Measurements from ENCODE around the gene SERPINB12.

Gene SERPINB12

GRCh38 chr18:63542069-63542468 lies at the start of gene SERPINB12:
Gene SERPINB12 (plus strand): TSS chr18:63542369. CDS start chr18:63556160, 13,791 bp downstream.
- DNase-seq (ENCODE audit: low read depth), result no peak

GRCh38 chr18:63492851-63493250 lies 49.3 kb upstream of the SERPINB12 start:
- DNase-seq (ENCODE audit: low read depth), result no peak

- DNase-seq (ENCODE audit: low read depth), result no peak
These were observed 46.5 kb upstream of the SERPINB12 start for GRCh38 chr18:63495675-63496074.

GRCh38 chr18:63505566-63506335 lies 36.4 kb upstream of the SERPINB12 start:
- no peak for DNase-seq (ENCODE audit: low read depth)

GRCh38 chr18:63506336-63506646 lies 35.9 kb upstream of the SERPINB12 start:
- no peak for DNase-seq (ENCODE audit: low read depth)

GRCh38 chr18:63508596-63508995 lies 33.6 kb upstream of the SERPINB12 start:
- DNase-seq (ENCODE audit: low read depth), result no peak

- DNase-seq (ENCODE audit: low read depth), result no peak
These were observed 30.9 kb upstream of the SERPINB12 start for GRCh38 chr18:63511285-63511684.

- DNase-seq (ENCODE audit: low read depth), result no peak
These were observed 27.8 kb upstream of the SERPINB12 start for GRCh38 chr18:63514326-63514725.

GRCh38 chr18:63514888-63515678 lies 27.1 kb upstream of the SERPINB12 start:
- no peak for DNase-seq (ENCODE audit: low read depth)

GRCh38 chr18:63515801-63516200 lies 26.4 kb upstream of the SERPINB12 start:
- no peak for DNase-seq (ENCODE audit: low read depth)

- peak; percentile 21 for DNase-seq (ENCODE audit: low read depth)
These were observed 23.8 kb upstream of the SERPINB12 start for GRCh38 chr18:63518178-63519012.

- no peak for DNase-seq (ENCODE audit: low read depth)
These were observed 22.0 kb upstream of the SERPINB12 start for GRCh38 chr18:63520053-63520685.

GRCh38 chr18:63523660-63524059 lies 18.5 kb upstream of the SERPINB12 start:
- no peak for DNase-seq (ENCODE audit: low read depth)

GRCh38 chr18:63527251-63527650 lies 14.9 kb upstream of the SERPINB12 start:
- no peak for DNase-seq (ENCODE audit: low read depth)

- no peak for DNase-seq (ENCODE audit: low read depth)
These were observed 13.2 kb upstream of the SERPINB12 start for GRCh38 chr18:63528863-63529492.

- DNase-seq (ENCODE audit: low read depth), result no peak
These were observed 9.7 kb upstream of the SERPINB12 start for GRCh38 chr18:63532471-63532870.

- no peak for DNase-seq (ENCODE audit: low read depth)
These were observed 7.6 kb upstream of the SERPINB12 start for GRCh38 chr18:63534615-63535014.

- no peak for DNase-seq (ENCODE audit: low read depth)
These were observed 2.2 kb upstream of the SERPINB12 start for GRCh38 chr18:63539904-63540510.

GRCh38 chr18:63544017-63544416 lies 1.8 kb downstream of the SERPINB12 start:
- DNase-seq (ENCODE audit: low read depth), result no peak

GRCh38 chr18:63545000-63545399 lies 2.8 kb downstream of the SERPINB12 start:
- DNase-seq (ENCODE audit: low read depth), result no peak

- DNase-seq (ENCODE audit: low read depth), result no peak
These were observed 7.9 kb downstream of the SERPINB12 start for GRCh38 chr18:63550068-63550467.
